HCT116 (cell line): Measurements from ENCODE around the gene KRT1. TPM values are rescaled to one million over a fixed set of nuclear protein-coding genes. Genes with fewer than 3 reads are reported as not detected.
A peak's percentile ranks its signal among the peaks of the same experiment; 100 is the strongest.

Experiments
- ATAC-seq: fragments of 200-7000 bp; cut with Tn5 transposase; 2 replicates; pipeline ENCODE4 v1.9.1; 2020; ENCODE audit warnings: mild to moderate bottlenecking, moderate library complexity
- BruUV-seq: library from RNA; stranded (reverse); fragments of 400-500 nt; replicated peaks from 2 replicates; lab custom pipeline; 2021; lab: Mats Ljungman, UMichigan
- CTCF ChIA-PET: fragments of 300-600 bp; sonication (Branson Sonifier 250); formaldehyde crosslinking; loops from one replicate; lab custom pipeline; 2021; ENCODE audit warnings: antibody characterized with exemption; lab: Charles Lee
- POLR2A ChIA-PET: fragments of 300-600, 350-600 bp; sonication (Branson Sonifier 250); formaldehyde crosslinking; loops from one replicate; lab custom pipeline; 2021; ENCODE audit warnings: antibody characterized with exemption; lab: Charles Lee
- RAD21 ChIA-PET, 2 experiments: fragments of 300-600 bp; sonication (Branson Sonifier 250); formaldehyde crosslinking; loops; one replicate each; lab custom pipeline; 2023; ENCODE audit warnings: low total read pairs in 2 of 2; ENCODE audit not compliant: uncharacterized antibody in 2 of 2, unreplicated experiment in 2 of 2, low non-redundant PET in 1 of 2; lab: Charles Lee
- DNase-seq: peaks from one replicate; pipeline ENCODE4 v3.0.0-alpha.2; 2010; ENCODE audit warnings: low read depth, low spot score
- H2AFZ ChIP-seq: fragments of 200-600 bp; shearing (Covaris generic), sonication (generic); 2 replicates; pipeline ENCODE4 v1.6.1; 2017; ENCODE audit warnings: low read depth, mixed run types, mixed read lengths, antibody characterized with exemption, low read length; ENCODE audit not compliant: poor library complexity, severe bottlenecking
- H3K27ac ChIP-seq: 2 replicates; pipeline ENCODE4 v1.5.1; 2012; ENCODE audit warnings: low read depth, low read length
- H3K27me3 ChIP-seq: fragments of 200-600 bp; sonication (generic); 2 replicates; pipeline ENCODE4 v1.6.1; 2016; ENCODE audit warnings: mixed run types, low read length, mixed read lengths; ENCODE audit not compliant: insufficient read depth
- H3K36me3 ChIP-seq, 2 experiments: fragments of 200-500 bp in 1 of 2; fragments of 200-600 bp in 1 of 2; sonication (Bioruptor generic) in 1 of 2; sonication (generic) in 1 of 2; 2 replicates each; pipeline versions ENCODE4 v1.5.1 to v1.6.1; 2014 to 2016; ENCODE audit warnings: low read length in 2 of 2, inconsistent platforms in 1 of 2, mixed read lengths in 1 of 2, mixed run types in 1 of 2; ENCODE audit not compliant: insufficient read depth in 2 of 2, control insufficient read depth in 1 of 2
- H3K4me1 ChIP-seq, 2 experiments: fragments of 200-600 bp in 1 of 2; sonication (generic) in 1 of 2; 2 replicates each; pipeline versions ENCODE4 v1.5.1 to v1.6.1; 2012 to 2017; ENCODE audit warnings: low read length in 2 of 2, inconsistent platforms in 1 of 2, mild to moderate bottlenecking in 1 of 2, mixed read lengths in 1 of 2, mixed run types in 1 of 2, moderate library complexity in 1 of 2; ENCODE audit not compliant: insufficient read depth in 2 of 2, control insufficient read depth in 1 of 2
- H3K4me2 ChIP-seq: fragments of 200-600 bp; sonication (generic); 2 replicates; pipeline ENCODE4 v1.6.1; 2017; ENCODE audit warnings: mixed run types, low read length, mixed read lengths
- H3K4me3 ChIP-seq, 2 experiments: fragments of 200-600 bp in 1 of 2; sonication (generic) in 1 of 2; replicated peaks in 1 of 2; 2 replicates each; pipeline ENCODE4 v1.5.1; 2011 to 2016; ENCODE audit warnings: low read length in 2 of 2, control low read depth in 1 of 2, low read depth in 1 of 2, mild to moderate bottlenecking in 1 of 2, mixed read lengths in 1 of 2, mixed run types in 1 of 2
- H3K79me2 ChIP-seq: fragments of 200-600 bp; sonication (generic); 2 replicates; pipeline ENCODE4 v1.6.1; 2017; ENCODE audit warnings: mild to moderate bottlenecking, mixed run types, low read length, moderate library complexity, mixed read lengths; ENCODE audit not compliant: insufficient read depth
- H3K9ac ChIP-seq: fragments of 200-600 bp; sonication (generic); 2 replicates; pipeline ENCODE4 v1.6.1; 2016; ENCODE audit warnings: low read length, mixed read lengths
- H3K9me2 ChIP-seq: fragments of 200-600 bp; sonication (generic), shearing (Covaris generic); 2 replicates; pipeline ENCODE4 v1.6.1; 2017; ENCODE audit warnings: mixed run types, mild to moderate bottlenecking, moderate library complexity; ENCODE audit not compliant: insufficient read depth
- H3K9me3 ChIP-seq, 2 experiments: fragments of 200-500 bp in 1 of 2; fragments of 200-600 bp in 1 of 2; sonication (Bioruptor generic) in 1 of 2; sonication (generic) in 1 of 2; 2 replicates each; pipeline ENCODE4 v1.6.1; 2014 to 2017; ENCODE audit warnings: low read length in 2 of 2, mixed read lengths in 2 of 2, inconsistent platforms in 1 of 2, low read depth in 1 of 2, mild to moderate bottlenecking in 1 of 2, mixed run types in 1 of 2, moderate library complexity in 1 of 2; ENCODE audit not compliant: control insufficient read depth in 1 of 2, insufficient read depth in 1 of 2
- H4K20me1 ChIP-seq: fragments of 200-600 bp; sonication (generic), shearing (Covaris generic); 2 replicates; pipeline ENCODE4 v1.6.1; 2017; ENCODE audit warnings: mixed run types, mild to moderate bottlenecking, moderate library complexity; ENCODE audit not compliant: insufficient read depth
- FOSL1 ChIP-seq: IDR thresholded peaks from 2 replicates; pipeline ENCODE4 v1.6.1; 2012; ENCODE audit warnings: low read depth
- JUND ChIP-seq: IDR thresholded peaks from 2 replicates; pipeline ENCODE4 v1.6.1; 2012
- SRF ChIP-seq: IDR thresholded peaks from 2 replicates; pipeline ENCODE4 v1.6.1; 2012; ENCODE audit warnings: low read depth
- ZNF274 ChIP-seq: fragments of 200-500 bp; sonication (Bioruptor generic); IDR thresholded peaks from 2 replicates; pipeline ENCODE4 v1.6.1; 2014; ENCODE audit warnings: mild to moderate bottlenecking, low read depth, low read length, inconsistent platforms
- intact Hi-C: fragments of 100-400 bp; cut with micrococcal nuclease; formaldehyde crosslinking; loops from 2 replicates; pipeline ENCODE4 v1.10.0; 2022
- total RNA-seq: library from RNA; stranded (reverse); gene quantifications from one replicate; pipeline ENCODE4 v1.2.1, GENCODE V29; 2021; ENCODE audit not compliant: unreplicated experiment
- TF ChIP-seq, protein P1 (sequence below), 3 experiments: fragments of 200-600 bp in 1 of 3; sonication (generic) in 1 of 3; IDR thresholded peaks in 2 of 3; conservative IDR thresholded peaks in 1 of 3; 2 replicates each; pipeline ENCODE4 v1.5.1; 2012 to 2017; ENCODE audit warnings: low read depth in 2 of 3, low read length in 2 of 3, antibody characterized with exemption in 1 of 3, borderline replicate concordance in 1 of 3, control low read depth in 1 of 3, mild to moderate bottlenecking in 1 of 3, mixed read lengths in 1 of 3, mixed run types in 1 of 3, moderate library complexity in 1 of 3; ENCODE audit not compliant: insufficient read depth in 1 of 3
- TF ChIP-seq, protein P2 (sequence below): IDR thresholded peaks from 2 replicates; pipeline ENCODE4 v1.6.1; 2011; ENCODE audit warnings: mild to moderate bottlenecking, low read length, moderate library complexity; ENCODE audit not compliant: insufficient replicate concordance; ENCODE audit errors: extremely low read depth

The KRT1 gene
- total RNA-seq, 1 experiment from 2014 or later = 0.20 TPM

DNA sequence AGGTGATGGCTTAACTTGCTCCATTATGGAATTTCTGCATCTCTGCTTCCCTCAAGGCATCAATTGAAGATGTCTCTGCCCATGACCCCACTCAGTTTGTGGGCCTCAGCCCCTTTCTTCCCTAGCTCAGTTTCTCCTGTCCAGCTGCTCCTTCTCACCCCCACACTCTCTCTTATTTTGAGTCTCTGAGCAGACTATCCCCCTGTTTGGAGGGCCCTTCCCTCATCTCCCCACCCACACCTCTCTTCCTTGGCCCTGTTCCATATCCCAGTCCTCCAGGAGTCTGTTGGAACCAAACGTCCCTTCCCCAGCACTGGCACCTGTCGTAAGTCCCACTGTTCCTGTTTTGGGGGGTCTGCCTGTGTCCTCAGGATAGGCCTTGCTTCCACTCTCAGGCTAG is 8.3 kb upstream of the KRT1 start (continued):
- TF ChIP-seq, protein P1, sequence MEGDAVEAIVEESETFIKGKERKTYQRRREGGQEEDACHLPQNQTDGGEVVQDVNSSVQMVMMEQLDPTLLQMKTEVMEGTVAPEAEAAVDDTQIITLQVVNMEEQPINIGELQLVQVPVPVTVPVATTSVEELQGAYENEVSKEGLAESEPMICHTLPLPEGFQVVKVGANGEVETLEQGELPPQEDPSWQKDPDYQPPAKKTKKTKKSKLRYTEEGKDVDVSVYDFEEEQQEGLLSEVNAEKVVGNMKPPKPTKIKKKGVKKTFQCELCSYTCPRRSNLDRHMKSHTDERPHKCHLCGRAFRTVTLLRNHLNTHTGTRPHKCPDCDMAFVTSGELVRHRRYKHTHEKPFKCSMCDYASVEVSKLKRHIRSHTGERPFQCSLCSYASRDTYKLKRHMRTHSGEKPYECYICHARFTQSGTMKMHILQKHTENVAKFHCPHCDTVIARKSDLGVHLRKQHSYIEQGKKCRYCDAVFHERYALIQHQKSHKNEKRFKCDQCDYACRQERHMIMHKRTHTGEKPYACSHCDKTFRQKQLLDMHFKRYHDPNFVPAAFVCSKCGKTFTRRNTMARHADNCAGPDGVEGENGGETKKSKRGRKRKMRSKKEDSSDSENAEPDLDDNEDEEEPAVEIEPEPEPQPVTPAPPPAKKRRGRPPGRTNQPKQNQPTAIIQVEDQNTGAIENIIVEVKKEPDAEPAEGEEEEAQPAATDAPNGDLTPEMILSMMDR (IDR thresholded peaks at IDR 0.05 in 2 of 3, conservative IDR thresholded peaks at IDR 0.05 in 1 of 3; ENCODE audit: borderline replicate concordance in 1 of 3, insufficient read depth in 1 of 3, low read depth in 2 of 3, low read length in 2 of 3) = no peak
- no peak for TF ChIP-seq ZNF274
- no peak for TF ChIP-seq SRF
- TF ChIP-seq FOSL1 = no peak
- TF ChIP-seq, all 23 proteins: peak for 0

DNA sequence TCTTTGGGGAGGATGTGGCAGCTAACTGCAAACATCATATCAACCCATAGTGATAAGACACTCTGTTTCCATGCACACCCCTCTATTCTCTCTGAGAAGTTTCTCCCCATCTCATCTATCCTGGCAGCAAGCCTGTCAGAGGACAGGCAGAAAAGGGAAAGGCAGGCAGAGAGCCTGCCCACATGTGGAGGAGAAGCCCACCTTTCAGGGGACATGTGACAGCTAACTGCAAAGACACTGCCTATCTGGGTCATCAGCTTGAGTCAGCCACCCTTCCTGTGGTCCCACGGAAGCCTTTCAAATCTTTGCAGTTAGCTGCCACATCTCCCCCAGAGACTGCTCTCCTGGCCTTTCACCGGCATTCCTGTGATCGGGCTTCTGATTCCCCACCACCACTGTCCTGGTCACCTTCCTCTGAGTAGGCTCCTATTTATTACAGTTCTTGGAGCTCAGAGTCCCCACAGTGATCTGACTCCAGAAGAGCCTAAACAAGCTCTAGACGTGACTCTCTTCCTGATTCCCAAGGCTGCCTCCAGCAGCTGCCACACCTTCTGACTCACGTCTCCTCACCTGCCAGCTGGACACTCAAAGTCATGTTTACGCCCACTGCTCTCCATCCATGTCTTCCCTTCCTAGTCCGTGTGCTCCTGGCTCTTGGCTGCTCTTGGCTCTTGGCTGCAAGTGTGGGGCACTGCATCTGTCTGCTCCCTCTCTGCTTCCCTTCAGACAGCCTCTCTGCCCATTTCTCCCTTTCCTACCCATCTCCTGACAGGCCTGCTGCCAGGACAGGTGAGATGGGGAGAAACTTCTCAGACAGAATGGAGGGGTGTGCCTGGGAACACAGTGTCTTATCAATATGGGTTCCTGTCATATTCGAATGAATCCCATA is 7.5 kb upstream of the KRT1 start:
- Histone ChIP-seq H2AFZ (peak overlapping the region; percentile 10), H3K79me2 (no peaks in the 10 kb centered on the region), H3K36me3 (no peaks in the 10 kb centered on the region), H3K27ac (no peak overlapping the region), H3K9ac (no peak overlapping the region), H3K4me3 (peak overlapping the region in 1 of 2 experiments; percentile 22; a peak in 1 of 4 replicates), H3K27me3 (no peaks in the 10 kb centered on the region)
- intact Hi-C loops = no loop called here
- CTCF ChIA-PET = interaction anchor here (0.8 to 1.6 kb wide), 2 partner anchors 178 to 192 kb away, joined by 3 read pairs; no protein-coding TSS in a partner anchor
- POLR2A ChIA-PET = no interaction called here
- peak; percentile 39; the same call in 1 of the 2 replicates for TF ChIP-seq JUND
- TF ChIP-seq, protein P2, sequence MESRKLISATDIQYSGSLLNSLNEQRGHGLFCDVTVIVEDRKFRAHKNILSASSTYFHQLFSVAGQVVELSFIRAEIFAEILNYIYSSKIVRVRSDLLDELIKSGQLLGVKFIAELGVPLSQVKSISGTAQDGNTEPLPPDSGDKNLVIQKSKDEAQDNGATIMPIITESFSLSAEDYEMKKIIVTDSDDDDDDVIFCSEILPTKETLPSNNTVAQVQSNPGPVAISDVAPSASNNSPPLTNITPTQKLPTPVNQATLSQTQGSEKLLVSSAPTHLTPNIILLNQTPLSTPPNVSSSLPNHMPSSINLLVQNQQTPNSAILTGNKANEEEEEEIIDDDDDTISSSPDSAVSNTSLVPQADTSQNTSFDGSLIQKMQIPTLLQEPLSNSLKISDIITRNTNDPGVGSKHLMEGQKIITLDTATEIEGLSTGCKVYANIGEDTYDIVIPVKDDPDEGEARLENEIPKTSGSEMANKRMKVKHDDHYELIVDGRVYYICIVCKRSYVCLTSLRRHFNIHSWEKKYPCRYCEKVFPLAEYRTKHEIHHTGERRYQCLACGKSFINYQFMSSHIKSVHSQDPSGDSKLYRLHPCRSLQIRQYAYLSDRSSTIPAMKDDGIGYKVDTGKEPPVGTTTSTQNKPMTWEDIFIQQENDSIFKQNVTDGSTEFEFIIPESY = no peak
- TF ChIP-seq, all 23 proteins: peak for 1
- H3K9me2 ChIP-seq = no peaks in the 10 kb centered on the region
- H3K9me3 ChIP-seq = no peaks in the 10 kb centered on the region
- RAD21 ChIA-PET = no interaction called here
- DNase-seq (peak; percentile 12), ATAC-seq (peak; percentile 82)
- peak overlapping the region; percentile 75 for H3K4me2 ChIP-seq
- no peaks in the 10 kb centered on the region for H4K20me1 ChIP-seq
- no TSS peak for BruUV-seq
- H3K4me1 ChIP-seq = peaks cover 2 to 17% of the 10 kb centered on the region in 2 experiments; a peak in 3 of 4 replicates
